GM13976 (cell line): ENCODE results near the gene PPP1R1A.

Experiments
- DNase-seq: peaks from one replicate; pipeline ENCODE4 v3.0.0; 2012; ENCODE audit warnings: low spot score
- CTCF ChIP-seq: IDR thresholded peaks from 2 replicates; pipeline ENCODE4 v1.5.1; 2012; ENCODE audit warnings: borderline replicate concordance, mild to moderate bottlenecking; ENCODE audit not compliant: insufficient read depth; ENCODE audit errors: extremely low read depth, missing control alignments, control extremely low read depth
- in situ Hi-C: fragments of 300-500 bp; cut with MboI; formaldehyde crosslinking; loops from one replicate; pipeline ENCODE4 v1.12.0; 2022; ENCODE audit warnings: low sequenced_read_pairs, mixed read lengths, inconsistent platforms; ENCODE audit not compliant: unreplicated experiment

Gene PPP1R1A

GRCh38 chr12:54569072-54569471, 19.4 kb downstream of the PPP1R1A start:
- no peak for TF ChIP-seq CTCF
- in situ Hi-C loops: no loop called here
- no peak for DNase-seq

GRCh38 chr12:54566792-54567191, 21.7 kb downstream of the PPP1R1A start:
- in situ Hi-C loops: no loop called here
- DNase-seq: no peak
- no peak for TF ChIP-seq CTCF

DNA sequence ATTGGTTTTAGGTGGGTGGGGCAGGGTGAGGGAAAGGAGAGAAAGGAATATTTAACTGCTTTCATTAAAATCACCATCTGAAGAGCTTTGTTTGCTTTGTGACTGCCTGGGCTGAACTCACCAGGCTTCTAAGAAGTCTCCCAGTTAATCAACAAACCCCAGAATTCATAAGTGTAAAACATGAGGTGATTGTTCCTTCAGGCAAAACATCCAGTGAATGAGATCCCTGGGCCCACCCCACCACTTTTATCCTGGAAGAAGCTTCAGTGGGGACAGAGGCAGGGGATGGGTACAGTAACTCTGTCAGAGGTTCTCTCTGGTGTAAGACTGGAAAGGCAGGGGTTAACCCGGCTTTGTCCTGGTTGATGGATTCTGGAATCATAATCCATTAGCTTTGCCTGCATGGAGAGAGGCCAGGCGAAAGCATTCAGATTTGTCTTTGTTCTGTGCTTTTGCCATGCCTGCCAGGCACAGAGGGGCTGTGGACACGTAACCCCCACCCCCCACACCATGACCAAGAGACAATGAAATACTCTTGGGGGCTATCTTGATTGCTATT, 22.4 kb downstream of the PPP1R1A start:
- in situ Hi-C loops: no loop called here
- TF ChIP-seq CTCF: no peak
- no peak for DNase-seq

DNA sequence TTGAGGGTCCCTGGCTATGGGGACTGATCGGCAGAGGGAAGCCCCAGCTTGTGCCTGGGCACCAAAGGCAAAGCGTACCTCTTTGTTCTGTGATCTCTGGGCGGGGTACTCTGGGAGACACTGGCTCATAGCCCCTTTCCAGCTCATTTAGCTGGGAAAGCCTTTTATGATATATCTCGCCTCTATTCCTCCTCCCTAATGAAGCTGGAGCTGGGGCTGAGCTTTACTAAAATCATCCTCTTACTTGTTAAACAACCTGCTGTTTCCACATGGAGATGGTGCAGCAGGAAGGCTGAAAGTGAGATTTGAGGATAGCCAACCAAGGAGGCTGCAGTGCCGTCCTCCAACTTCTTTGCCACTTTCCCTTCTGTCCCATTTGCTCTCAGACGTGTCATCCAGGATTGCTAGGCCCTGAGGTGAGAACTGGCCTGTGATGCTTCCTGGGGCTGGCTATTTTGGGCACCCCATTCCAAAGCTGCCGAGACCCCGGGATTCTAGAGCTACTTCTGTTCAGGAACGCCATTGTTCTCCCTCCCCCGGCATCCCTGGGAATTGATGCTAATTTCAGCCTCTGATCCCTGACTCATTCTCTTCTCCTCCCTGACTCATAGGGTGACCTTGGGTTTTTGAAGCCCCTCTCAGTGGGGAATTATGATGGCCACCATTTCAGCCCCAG, 23.0 kb downstream of the PPP1R1A start:
- in situ Hi-C loops: no loop called here
- TF ChIP-seq CTCF: no peak

DNA sequence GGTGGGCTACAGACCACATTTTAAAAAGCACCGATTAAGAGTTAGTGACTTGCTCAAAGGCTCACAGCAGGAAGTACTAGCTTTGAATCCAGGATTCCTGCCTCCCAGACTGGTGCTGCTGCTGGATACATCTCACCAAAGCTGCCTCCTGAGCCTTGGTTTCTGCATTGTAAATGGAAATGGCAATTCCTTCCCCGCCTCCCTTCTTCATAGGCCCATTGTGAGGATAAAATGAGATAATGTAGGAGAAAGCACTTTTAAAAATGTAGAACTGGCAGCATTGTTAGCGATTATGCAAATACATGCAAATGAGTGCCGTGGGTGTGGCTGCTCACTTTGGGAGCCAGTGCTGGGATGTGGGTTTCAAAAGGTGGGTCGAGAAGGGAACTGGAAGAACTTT, 23.7 kb downstream of the PPP1R1A start:
- in situ Hi-C loops: no loop called here
- TF ChIP-seq CTCF: no peak
- DNase-seq: no peak

More for the DNA sequence above, 23.0 kb downstream of the PPP1R1A start:
- DNase-seq: no peak

GRCh38 chr12:54563787-54564186, 24.7 kb downstream of the PPP1R1A start:
- no peak for TF ChIP-seq CTCF

More at GRCh38 chr12:54563787-54564186, 24.7 kb downstream of the PPP1R1A start:
- in situ Hi-C loops: no loop called here
- no peak for DNase-seq
